Loucy (cell line): ENCODE measurements around the gene ZFYVE28.

Experiments used
- EZH2phosphoT487 ChIP-seq: fragments of 200-600 bp; IDR thresholded peaks from 2 replicates; pipeline ENCODE4 v1.6.1; 2018; ENCODE audit warnings: antibody characterized with exemption, mild to moderate bottlenecking, moderate library complexity, borderline replicate concordance
- TF ChIP-seq, protein P1 (sequence below): fragments of 200-600 bp; sonication (generic); conservative IDR thresholded peaks from 2 replicates; pipeline ENCODE4 v1.5.1; 2014; ENCODE audit warnings: mild to moderate bottlenecking, antibody characterized with exemption, low read length

DNA sequence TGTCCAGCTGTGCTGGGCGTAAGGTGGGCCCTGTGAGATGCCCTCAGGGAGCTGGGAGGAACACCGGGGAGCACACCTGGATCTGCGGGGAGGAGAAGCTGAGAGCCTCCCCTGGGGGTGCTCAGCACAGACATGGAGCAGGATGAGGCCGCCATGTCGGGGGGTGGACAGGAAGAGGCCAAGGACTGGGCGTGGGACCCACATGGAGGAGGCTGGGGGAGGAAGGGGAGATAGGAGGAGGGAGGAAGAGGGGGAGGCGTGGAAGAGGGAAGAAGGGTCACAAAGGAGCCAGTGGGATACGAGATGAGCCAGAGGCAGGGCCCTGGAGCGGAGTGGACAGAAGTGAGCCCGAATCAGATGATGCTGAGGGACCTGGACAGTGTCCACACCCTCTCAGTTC, 66.3 kb downstream of the ZFYVE28 start:
- TF ChIP-seq, protein P1, sequence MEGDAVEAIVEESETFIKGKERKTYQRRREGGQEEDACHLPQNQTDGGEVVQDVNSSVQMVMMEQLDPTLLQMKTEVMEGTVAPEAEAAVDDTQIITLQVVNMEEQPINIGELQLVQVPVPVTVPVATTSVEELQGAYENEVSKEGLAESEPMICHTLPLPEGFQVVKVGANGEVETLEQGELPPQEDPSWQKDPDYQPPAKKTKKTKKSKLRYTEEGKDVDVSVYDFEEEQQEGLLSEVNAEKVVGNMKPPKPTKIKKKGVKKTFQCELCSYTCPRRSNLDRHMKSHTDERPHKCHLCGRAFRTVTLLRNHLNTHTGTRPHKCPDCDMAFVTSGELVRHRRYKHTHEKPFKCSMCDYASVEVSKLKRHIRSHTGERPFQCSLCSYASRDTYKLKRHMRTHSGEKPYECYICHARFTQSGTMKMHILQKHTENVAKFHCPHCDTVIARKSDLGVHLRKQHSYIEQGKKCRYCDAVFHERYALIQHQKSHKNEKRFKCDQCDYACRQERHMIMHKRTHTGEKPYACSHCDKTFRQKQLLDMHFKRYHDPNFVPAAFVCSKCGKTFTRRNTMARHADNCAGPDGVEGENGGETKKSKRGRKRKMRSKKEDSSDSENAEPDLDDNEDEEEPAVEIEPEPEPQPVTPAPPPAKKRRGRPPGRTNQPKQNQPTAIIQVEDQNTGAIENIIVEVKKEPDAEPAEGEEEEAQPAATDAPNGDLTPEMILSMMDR, result no peak
- TF ChIP-seq EZH2phosphoT487, result no peak
